Subcutaneous abdominal adipose tissue (tissue), 5 donors: ENCODE data around the gene MRPL55.
A peak's percentile ranks its signal among the peaks of the same experiment; 100 is the strongest.

Experiments used
- H3K27ac ChIP-seq: one replicate; pipeline ENCODE4 v1.7.0; 2013; ENCODE audit warnings: low read depth, mild to moderate bottlenecking, inconsistent platforms, low read length, moderate library complexity
- H3K27me3 ChIP-seq, 5 donors: one replicate each; pipeline ENCODE4 v1.7.0; 2013; ENCODE audit warnings: low read length in 5 of 5, inconsistent platforms in 1 of 5; ENCODE audit not compliant: control insufficient read depth in 5 of 5, insufficient read depth in 4 of 5
- H3K36me3 ChIP-seq, 5 donors: one replicate each; pipeline ENCODE4 v1.7.0; 2013; ENCODE audit warnings: low read length in 5 of 5; ENCODE audit not compliant: control insufficient read depth in 5 of 5, insufficient read depth in 5 of 5
- H3K4me1 ChIP-seq, 5 donors: one replicate each; pipeline ENCODE4 v1.7.0; 2013; ENCODE audit warnings: low read length in 5 of 5, mild to moderate bottlenecking in 3 of 5, moderate library complexity in 1 of 5; ENCODE audit not compliant: control insufficient read depth in 5 of 5, insufficient read depth in 5 of 5
- H3K4me3 ChIP-seq, 5 donors: one replicate each; pipeline ENCODE4 v1.7.0; 2013; ENCODE audit warnings: low read length in 5 of 5, low read depth in 1 of 5
- H3K9ac ChIP-seq, 5 donors: one replicate each; pipeline ENCODE4 v1.7.0; 2013; ENCODE audit warnings: low read length in 5 of 5, mild to moderate bottlenecking in 4 of 5, moderate library complexity in 3 of 5
- H3K9me3 ChIP-seq, 5 donors: one replicate each; pipeline ENCODE4 v1.7.0; 2013; ENCODE audit warnings: low read length in 5 of 5; ENCODE audit not compliant: control insufficient read depth in 5 of 5
- donor health status: healthy.
- donor health status: healthy.
- donor health status: healthy.
- donor health status: healthy.
- donor health status: healthy.

Gene MRPL55

DNA sequence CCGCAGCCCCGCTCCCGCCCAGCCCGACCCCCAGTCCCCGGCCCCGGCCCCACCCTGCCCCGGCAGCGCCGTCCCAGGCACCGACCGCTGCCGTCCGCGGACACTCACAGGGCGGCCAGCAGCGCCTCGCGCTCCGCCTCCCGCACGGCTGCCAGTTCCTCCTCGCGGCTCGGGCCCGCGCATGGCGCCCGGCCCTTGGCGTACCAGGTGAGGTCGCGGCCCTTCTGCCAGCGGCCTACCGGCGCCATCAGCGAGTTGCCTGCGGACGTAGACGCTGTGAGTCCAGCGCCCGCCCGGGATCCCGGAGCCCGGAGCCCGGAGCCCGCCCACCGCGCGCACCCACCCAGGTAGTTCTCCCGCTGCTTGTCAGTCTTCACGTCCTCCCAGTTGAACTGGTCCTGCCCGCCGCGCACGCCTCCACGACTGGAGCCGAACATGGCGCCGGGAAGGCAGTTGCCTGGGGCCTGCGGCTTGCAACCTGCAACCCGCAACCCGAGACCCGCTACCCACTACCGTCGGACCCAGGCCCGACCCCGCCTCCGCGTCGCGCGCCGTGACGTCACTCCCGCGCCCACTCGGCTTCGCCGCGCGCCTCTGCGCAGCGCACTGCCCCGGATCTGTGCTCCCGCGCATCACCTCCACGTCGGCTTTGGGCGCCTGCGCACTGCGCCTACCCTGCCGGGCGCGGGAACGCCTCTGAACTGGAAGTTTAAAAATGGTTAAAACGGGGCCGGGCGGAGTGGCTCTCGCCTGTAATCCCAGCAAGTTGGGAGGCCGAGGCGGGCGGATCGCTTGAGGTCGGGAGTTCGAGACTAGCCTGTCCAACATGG lies 6.1 kb downstream of the MRPL55 start, which contains the start of gene C1orf35:
TSS of gene C1orf35 (minus strand) at position 535 of the 830 bp plus-strand sequence. CDS start at position 437, 98 bp downstream.
- peaks cover 0 to 33% (median 27%) of the 10 kb centered on the region in 5 donors for H3K4me1 ChIP-seq
- H3K9ac ChIP-seq = peak within 1 kb of the TSS in 4 of 5 donors; percentile 52 to 77 (median 69)
- H3K36me3 ChIP-seq = peaks cover 0 to 57% (median 48%) of the 10 kb centered on the region in 5 donors
- peak within 1 kb of the TSS in 4 of 5 donors; percentile 80 to 90 (median 85) for H3K4me3 ChIP-seq
- H3K27me3 ChIP-seq = no peaks in the 10 kb centered on the region
- H3K27ac ChIP-seq = peak within 1 kb of the TSS; percentile 84
- H3K9me3 ChIP-seq = no peaks in the 10 kb centered on the region

DNA sequence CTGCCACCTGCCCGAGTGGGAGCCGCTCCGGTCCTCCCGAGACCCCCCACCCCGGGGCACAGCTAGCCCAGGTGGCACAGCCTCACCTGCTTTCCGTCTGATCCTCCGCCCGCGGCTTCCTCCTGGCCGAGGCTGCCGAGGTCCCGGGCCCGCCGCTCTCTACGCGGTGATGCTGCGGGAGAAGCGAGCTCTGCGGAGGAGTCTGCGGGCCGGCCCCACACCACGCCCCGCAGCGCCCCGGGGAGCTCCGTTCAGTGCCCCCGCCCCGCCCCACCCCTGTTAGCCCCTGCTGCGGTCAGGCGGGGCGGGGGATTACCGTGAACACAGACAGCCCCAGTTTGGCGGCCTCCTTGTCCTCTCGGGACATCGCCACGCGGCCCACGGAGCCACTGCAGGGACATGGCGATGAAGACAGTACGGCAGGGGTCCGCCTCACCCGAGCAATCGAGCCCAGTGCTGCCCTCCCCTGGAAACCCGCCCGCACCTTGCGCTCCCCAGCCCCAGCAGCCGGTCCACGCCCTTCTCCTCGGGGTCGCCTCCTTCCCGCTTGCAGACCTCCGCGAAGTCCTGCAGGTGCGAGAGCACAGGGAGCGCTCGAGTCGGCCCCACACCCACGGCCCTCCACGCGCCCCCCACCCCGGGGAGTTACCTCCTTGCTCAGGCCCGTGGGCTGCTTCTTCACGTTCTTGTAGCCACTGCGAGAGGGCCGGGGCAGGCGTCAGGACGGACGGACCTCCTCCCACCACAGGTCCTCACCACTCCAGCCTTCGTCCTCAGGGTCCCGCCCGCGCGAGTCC lies 6.9 kb downstream of the MRPL55 start:
- Histone ChIP-seq H3K36me3 (peaks cover 0 to 58% (median 50%) of the 10 kb centered on the region in 5 donors), H3K4me1 (peaks cover 0 to 30% (median 26%) of the 10 kb centered on the region in 5 donors), H3K27ac (no peak overlapping the region), H3K9me3 (no peaks in the 10 kb centered on the region), H3K9ac (peak overlapping the region in 4 of 5 donors; percentile 8 to 69 (median 58)), H3K27me3 (no peaks in the 10 kb centered on the region), H3K4me3 (peak overlapping the region in 4 of 5 donors; percentile 57 to 90 (median 85))

DNA sequence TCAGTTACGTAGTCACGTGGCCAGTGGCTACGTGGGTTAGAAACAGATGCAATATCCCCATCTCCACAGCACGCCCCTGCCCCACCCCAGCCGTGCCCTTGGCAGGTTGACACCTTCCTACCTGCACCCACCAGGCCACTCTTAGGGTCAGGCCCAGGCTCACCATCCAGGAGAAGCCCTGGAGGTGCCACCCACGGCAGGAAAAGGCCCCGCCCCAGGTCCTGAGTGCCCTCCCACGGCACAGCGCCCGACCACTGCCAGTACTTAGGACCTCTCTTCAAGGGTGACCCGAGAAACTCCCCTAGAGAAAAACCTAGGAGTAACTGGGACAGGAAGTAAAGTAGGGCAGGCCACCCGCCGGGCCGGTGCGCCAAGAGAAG lies 7.5 kb downstream of the MRPL55 start:
- Histone ChIP-seq H3K27ac (no peak overlapping the region), H3K4me3 (peak overlapping the region in 3 of 5 donors; percentile 83 to 90 (median 87))

DNA sequence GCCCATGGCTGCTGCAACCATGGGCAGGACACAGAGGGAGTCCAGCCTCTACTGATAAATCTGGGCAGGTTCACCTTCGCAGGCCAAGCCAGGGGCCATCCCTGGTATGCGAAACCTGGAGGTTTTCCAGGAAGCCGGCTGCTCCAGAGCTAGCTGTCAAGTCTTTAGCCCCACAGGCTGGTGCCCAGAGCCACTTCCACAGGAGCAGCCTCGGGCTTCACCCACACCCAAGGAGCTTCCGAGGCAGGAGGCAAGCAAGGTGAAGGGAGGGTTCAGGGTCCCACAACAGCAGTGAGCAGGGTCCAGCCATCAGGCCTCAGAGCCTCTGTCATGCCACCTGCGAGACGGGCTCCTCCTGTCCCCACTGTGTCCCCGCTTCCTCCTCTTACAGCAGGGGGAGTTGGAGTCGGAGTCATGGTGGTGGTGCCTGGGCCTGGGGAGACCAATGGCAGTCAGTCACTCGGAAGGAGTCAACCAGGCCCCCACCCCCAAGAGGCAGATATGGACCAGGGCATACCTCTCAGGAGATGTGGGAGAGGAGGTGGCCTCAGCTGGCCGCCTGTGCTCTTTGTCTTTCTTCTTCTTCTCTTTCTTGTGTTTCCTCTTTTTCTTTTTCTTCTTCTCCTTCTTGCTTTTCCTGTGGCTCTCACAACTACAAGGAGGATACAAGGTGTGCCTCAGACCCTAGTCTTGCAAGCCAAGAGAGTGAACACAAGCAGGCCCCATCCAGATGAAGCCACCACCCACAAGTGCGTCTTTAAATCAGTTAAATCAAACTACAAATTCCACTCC lies 8.1 kb downstream of the MRPL55 start:
- H3K36me3 ChIP-seq = peaks cover 0 to 56% (median 49%) of the 10 kb centered on the region in 5 donors
- H3K4me3 ChIP-seq = peak overlapping the region in 1 of 5 donors; percentile 90
- H3K27me3 ChIP-seq = no peaks in the 10 kb centered on the region
- no peak overlapping the region for H3K27ac ChIP-seq
- H3K9me3 ChIP-seq = no peaks in the 10 kb centered on the region
- peak overlapping the region in 1 of 5 donors; percentile 28 for H3K9ac ChIP-seq
- peaks cover 0 to 38% (median 27%) of the 10 kb centered on the region in 5 donors for H3K4me1 ChIP-seq

More for the DNA sequence above, 7.5 kb downstream of the MRPL55 start:
- Histone ChIP-seq H3K27me3 (no peaks in the 10 kb centered on the region), H3K36me3 (peaks cover 0 to 58% (median 53%) of the 10 kb centered on the region in 5 donors), H3K9me3 (no peaks in the 10 kb centered on the region), H3K9ac (peak overlapping the region in 2 of 5 donors; percentile 28), H3K4me1 (peaks cover 0 to 33% (median 26%) of the 10 kb centered on the region in 5 donors)

DNA sequence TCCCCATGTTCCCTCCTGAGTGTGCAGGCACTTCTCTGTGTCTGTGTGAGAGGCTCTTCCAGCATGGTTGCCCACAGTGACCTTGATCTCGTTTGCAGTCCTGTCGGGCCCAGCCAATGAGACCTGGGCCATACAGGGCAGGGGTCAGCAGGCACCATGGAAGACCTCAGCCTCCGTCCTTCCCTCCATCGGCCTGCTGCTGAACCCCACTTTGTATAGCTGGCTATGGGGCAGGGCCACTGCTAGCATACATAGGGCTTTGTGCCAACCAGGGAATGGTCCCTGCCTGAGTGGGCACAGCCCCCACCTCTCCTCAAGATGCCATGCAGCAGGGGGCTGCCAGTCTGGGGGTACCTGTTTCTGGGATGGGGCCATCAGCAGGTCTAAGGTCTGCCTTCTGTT lies 9.8 kb downstream of the MRPL55 start:
- Histone ChIP-seq H3K27me3 (no peaks in the 10 kb centered on the region), H3K36me3 (peaks cover 0 to 52% (median 43%) of the 10 kb centered on the region in 5 donors), H3K4me3 (no peak overlapping the region), H3K4me1 (peaks cover 0 to 44% (median 35%) of the 10 kb centered on the region in 5 donors), H3K9ac (no peak overlapping the region), H3K27ac (no peak overlapping the region), H3K9me3 (peaks cover 3 to 7% (median 7%) of the 10 kb centered on the region in 5 donors)

DNA sequence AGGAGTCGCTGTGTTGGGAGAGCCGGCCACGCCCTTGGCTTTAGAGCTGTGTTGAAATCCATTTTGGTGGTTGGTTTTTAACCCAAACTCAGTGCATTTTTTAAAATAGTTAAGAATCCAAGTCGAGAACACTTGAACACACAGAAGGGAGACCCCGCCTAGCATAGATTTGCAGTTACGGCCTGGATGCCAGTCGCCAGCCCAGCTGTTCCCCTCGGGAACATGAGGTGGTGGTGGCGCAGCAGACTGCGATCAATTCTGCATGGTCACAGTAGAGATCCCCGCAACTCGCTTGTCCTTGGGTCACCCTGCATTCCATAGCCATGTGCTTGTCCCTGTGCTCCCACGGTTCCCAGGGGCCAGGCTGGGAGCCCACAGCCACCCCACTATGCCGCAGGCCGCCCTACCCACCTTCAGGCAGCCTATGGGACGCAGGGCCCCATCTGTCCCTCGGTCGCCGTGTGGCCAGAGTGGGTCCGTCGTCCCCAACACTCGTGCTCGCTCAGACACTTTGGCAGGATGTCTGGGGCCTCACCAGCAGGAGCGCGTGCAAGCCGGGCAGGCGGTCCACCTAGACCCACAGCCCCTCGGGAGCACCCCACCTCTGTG lies 10.7 kb downstream of the MRPL55 start:
- no peak overlapping the region for H3K9ac ChIP-seq
- peaks cover 3 to 12% (median 8%) of the 10 kb centered on the region in 5 donors for H3K9me3 ChIP-seq
- H3K36me3 ChIP-seq = peaks cover 0 to 56% (median 43%) of the 10 kb centered on the region in 5 donors
- peaks cover 0 to 35% (median 28%) of the 10 kb centered on the region in 5 donors for H3K4me1 ChIP-seq
- no peak overlapping the region for H3K4me3 ChIP-seq
- H3K27ac ChIP-seq = no peak overlapping the region
- H3K27me3 ChIP-seq = no peaks in the 10 kb centered on the region

DNA sequence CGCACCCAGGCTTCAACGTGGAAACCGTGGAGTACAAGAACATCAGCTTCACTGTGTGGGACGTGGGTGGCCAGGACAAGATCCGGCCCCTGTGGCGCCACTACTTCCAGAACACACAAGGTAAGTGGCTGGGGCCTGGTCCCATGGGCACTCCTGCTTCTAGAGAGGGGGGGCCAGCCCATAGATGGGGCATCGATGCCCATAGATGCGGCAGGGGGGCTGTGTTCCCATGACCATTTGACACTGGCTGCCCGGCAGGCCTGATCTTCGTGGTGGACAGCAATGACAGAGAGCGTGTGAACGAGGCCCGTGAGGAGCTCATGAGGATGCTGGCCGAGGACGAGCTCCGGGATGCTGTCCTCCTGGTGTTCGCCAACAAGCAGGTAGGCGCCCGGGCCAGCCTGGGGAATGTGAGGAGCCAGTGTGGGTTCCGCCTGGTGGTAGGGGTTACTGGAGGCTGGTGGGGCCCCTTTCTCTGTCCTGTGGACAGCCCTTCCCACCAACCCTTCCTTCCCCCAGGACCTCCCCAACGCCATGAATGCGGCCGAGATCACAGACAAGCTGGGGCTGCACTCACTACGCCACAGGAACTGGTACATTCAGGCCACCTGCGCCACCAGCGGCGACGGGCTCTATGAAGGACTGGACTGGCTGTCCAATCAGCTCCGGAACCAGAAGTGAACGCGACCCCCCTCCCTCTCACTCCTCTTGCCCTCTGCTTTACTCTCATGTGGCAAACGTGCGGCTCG lies 11.6 kb downstream of the MRPL55 start:
- Histone ChIP-seq H3K4me1 (peaks cover 0 to 36% (median 35%) of the 10 kb centered on the region in 5 donors), H3K36me3 (peaks cover 0 to 57% (median 51%) of the 10 kb centered on the region in 5 donors), H3K9me3 (peaks cover 3 to 12% (median 8%) of the 10 kb centered on the region in 5 donors), H3K27me3 (no peaks in the 10 kb centered on the region), H3K27ac (no peak overlapping the region), H3K9ac (no peak overlapping the region), H3K4me3 (no peak overlapping the region)

DNA sequence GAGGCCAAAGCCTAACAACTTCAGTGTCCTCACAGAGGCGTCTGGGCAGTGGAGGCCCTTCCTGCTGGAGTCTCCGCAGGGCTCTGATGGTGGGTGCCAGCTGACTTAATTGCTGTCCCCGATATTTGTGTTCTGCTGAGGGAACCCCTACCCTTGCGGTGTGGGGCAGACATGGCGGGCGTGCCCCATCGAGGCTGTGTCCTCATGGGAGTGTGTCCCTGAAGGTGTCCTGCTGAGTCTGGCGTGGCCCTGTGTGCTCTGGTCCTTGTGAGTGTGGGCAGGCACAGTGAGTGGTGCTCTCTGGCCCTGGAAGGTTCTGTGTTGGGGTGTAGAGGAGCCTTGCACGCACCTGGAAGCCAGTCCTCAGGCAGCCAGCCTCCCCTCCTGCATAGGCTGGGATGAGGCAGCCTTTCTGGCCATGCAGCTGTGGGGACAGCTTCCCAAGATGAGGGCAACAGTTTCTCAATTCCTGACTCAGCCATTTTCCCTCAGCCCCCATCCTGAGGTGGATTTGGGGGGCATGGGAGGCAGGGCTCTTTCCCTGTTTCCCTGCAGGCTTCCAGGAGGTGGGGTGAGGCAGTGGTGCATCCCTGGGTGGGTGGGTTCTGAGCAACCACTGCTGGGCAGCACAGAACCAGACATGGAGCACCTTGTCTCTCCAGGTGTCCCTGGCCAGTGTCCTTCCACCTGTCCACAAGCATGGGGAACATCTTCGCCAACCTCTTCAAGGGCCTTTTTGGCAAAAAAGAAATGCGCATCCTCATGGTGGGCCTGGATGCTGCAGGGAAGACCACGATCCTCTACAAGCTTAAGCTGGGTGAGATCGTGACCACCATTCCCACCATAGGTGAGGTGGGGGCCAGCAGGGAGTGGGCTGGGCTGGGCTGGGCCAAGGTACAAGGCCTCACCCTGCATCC lies 12.4 kb downstream of the MRPL55 start:
- Histone ChIP-seq H3K9ac (no peak overlapping the region), H3K4me3 (no peak overlapping the region), H3K36me3 (peaks cover 0 to 61% (median 53%) of the 10 kb centered on the region in 5 donors), H3K27me3 (no peaks in the 10 kb centered on the region), H3K4me1 (peaks cover 2 to 36% (median 35%) of the 10 kb centered on the region in 5 donors), H3K27ac (no peak overlapping the region), H3K9me3 (peaks cover 3 to 12% (median 8%) of the 10 kb centered on the region in 5 donors)
